CD4-positive, alpha-beta T cell treated with Interleukin-17A for 1 hour (primary cell): Measurements from ENCODE around the gene MYPOP.

Experiments used
- DNase-seq: peaks from one replicate; pipeline ENCODE4 v3.0.0-alpha.2; 2020

Gene MYPOP

GRCh38 chr19:45862564-45863334 lies 39.7 kb downstream of the MYPOP start, which contains the start of gene SYMPK:
Gene SYMPK, minus strand, starts transcription at chr19:45863147. Its CDS starts 8,652 bp downstream, at chr19:45854495.
- DNase-seq = peak; percentile 99

GRCh38 chr19:45862271-45862563 lies 40.2 kb downstream of the MYPOP start:
- DNase-seq = no peak

- no peak for DNase-seq
Measured at GRCh38 chr19:45860359-45861259, 41.8 kb downstream of the MYPOP start.

GRCh38 chr19:45854167-45854778 lies 48.1 kb downstream of the MYPOP start:
- no peak for DNase-seq

GRCh38 chr19:45852983-45853382 lies 49.4 kb downstream of the MYPOP start:
- no peak for DNase-seq

- DNase-seq = no peak
Measured at GRCh38 chr19:45852145-45852750, 50.2 kb downstream of the MYPOP start.

GRCh38 chr19:45848922-45849321 lies 53.5 kb downstream of the MYPOP start:
- DNase-seq = no peak

- DNase-seq = no peak
Measured at GRCh38 chr19:45847663-45848062, 54.8 kb downstream of the MYPOP start.

- no peak for DNase-seq
Measured at GRCh38 chr19:45842198-45842597, 60.2 kb downstream of the MYPOP start.
